GM23338 (cell line): Measurements from ENCODE around the gene H2AZ2. TPM values are rescaled to one million over a fixed set of nuclear protein-coding genes. Genes with fewer than 3 reads are reported as not detected.

Experiments
- ATAC-seq: fragments of 200-7000 bp; cut with Tn5 transposase; 3 replicates; pipeline ENCODE4 v1.9.1; 2020
- DNase-seq: peaks from one replicate; pipeline ENCODE4 v3.0.0-alpha.2; 2015; ENCODE audit warnings: low spot score
- H2AFZ ChIP-seq: fragments of 200-600 bp; sonication (generic); 2 replicates; pipeline ENCODE4 v1.8.0; 2016; ENCODE audit warnings: antibody characterized with exemption, mild to moderate bottlenecking, moderate library complexity
- H3F3A ChIP-seq: fragments of 200-600 bp; sonication (generic); replicated peaks from 2 replicates; pipeline ENCODE4 v1.8.0; 2017; ENCODE audit warnings: antibody characterized with exemption, mixed run types, low read depth
- H3K27ac ChIP-seq: fragments of 200-600 bp; sonication (generic); 2 replicates; pipeline ENCODE4 v1.6.1; 2016; ENCODE audit warnings: low read depth
- H3K27me3 ChIP-seq: fragments of 200-600 bp; sonication (generic); 2 replicates; pipeline ENCODE4 v1.8.0; 2016; ENCODE audit warnings: mild to moderate bottlenecking, mixed run types, moderate library complexity; ENCODE audit not compliant: insufficient read depth
- H3K36me3 ChIP-seq: fragments of 200-600 bp; sonication (generic); 2 replicates; pipeline ENCODE4 v1.8.0; 2016; ENCODE audit warnings: mild to moderate bottlenecking; ENCODE audit not compliant: insufficient read depth
- H3K4me1 ChIP-seq: fragments of 200-600 bp; sonication (generic); 2 replicates; pipeline ENCODE4 v1.8.0; 2016; ENCODE audit warnings: mild to moderate bottlenecking, moderate library complexity; ENCODE audit not compliant: insufficient read depth
- H3K4me2 ChIP-seq: fragments of 200-600 bp; sonication (generic); 2 replicates; pipeline ENCODE4 v1.7.1; 2017; ENCODE audit warnings: mixed run types
- H3K4me3 ChIP-seq: fragments of 200-600 bp; sonication (generic); 2 replicates; pipeline ENCODE4 v1.6.1; 2016; ENCODE audit warnings: mixed run types
- H3K79me2 ChIP-seq: fragments of 200-600 bp; sonication (generic); replicated peaks from 2 replicates; pipeline ENCODE4 v1.8.0; 2017; ENCODE audit warnings: mild to moderate bottlenecking; ENCODE audit not compliant: insufficient read depth
- H3K9me2 ChIP-seq: fragments of 200-600 bp; sonication (generic); 2 replicates; pipeline ENCODE4 v1.8.0; 2017; ENCODE audit not compliant: insufficient read depth
- H4K20me1 ChIP-seq: fragments of 200-600 bp; sonication (generic); replicated peaks from 2 replicates; pipeline ENCODE4 v1.8.0; 2017; ENCODE audit warnings: mild to moderate bottlenecking; ENCODE audit not compliant: insufficient read depth
- H3K27ac Mint-ChIP-seq: 2 replicates; pipeline ENCODE4 v1.8.0; 2020; ENCODE audit warnings: inconsistent platforms, mild to moderate bottlenecking, moderate library complexity, mixed read lengths
- H3K27me3 Mint-ChIP-seq: 3 replicates; pipeline ENCODE4 v1.8.0; 2022; ENCODE audit warnings: low read depth, mild to moderate bottlenecking, moderate library complexity, mixed read lengths, inconsistent platforms; ENCODE audit not compliant: insufficient read depth, poor library complexity
- H3K36me3 Mint-ChIP-seq: 3 replicates; pipeline ENCODE4 v1.8.0; 2021; ENCODE audit warnings: low read depth, mild to moderate bottlenecking, inconsistent platforms, moderate library complexity, mixed read lengths
- H3K4me1 Mint-ChIP-seq: 3 replicates; pipeline ENCODE4 v1.8.0; 2020; ENCODE audit warnings: mild to moderate bottlenecking, inconsistent platforms, mixed read lengths
- H3K4me3 Mint-ChIP-seq: 3 replicates; pipeline ENCODE4 v1.8.0; 2021; ENCODE audit warnings: moderate library complexity, mild to moderate bottlenecking, inconsistent platforms, mixed read lengths
- H3K9me3 Mint-ChIP-seq: 3 replicates; pipeline ENCODE4 v1.8.0; 2020; ENCODE audit warnings: moderate library complexity, mild to moderate bottlenecking, inconsistent platforms, mixed read lengths
- CREB1 ChIP-seq: fragments of 250-450 bp; sonication (Bioruptor Pico); IDR thresholded peaks from 2 replicates; pipeline ENCODE4 v1.5.0; 2020; ENCODE audit warnings: low read depth, mild to moderate bottlenecking, moderate library complexity
- EZH2 ChIP-seq: fragments of 200-600 bp; sonication (generic); IDR thresholded peaks from one replicate; pipeline ENCODE4 v1.8.0; 2017; ENCODE audit warnings: antibody characterized with exemption, mild to moderate bottlenecking, low read depth; ENCODE audit not compliant: unreplicated experiment
- JUNB ChIP-seq: IDR thresholded peaks from one replicate; pipeline ENCODE4 v1.6.1; 2016; ENCODE audit warnings: antibody characterized with exemption; ENCODE audit not compliant: unreplicated experiment
- NANOG ChIP-seq: IDR thresholded peaks from 2 replicates; pipeline ENCODE4 v1.6.1; 2016; ENCODE audit warnings: antibody characterized with exemption, borderline replicate concordance
- POLR2AphosphoS5 ChIP-seq: IDR thresholded peaks from 2 replicates; pipeline ENCODE4 v1.6.1; 2016; ENCODE audit warnings: antibody characterized with exemption, low read depth
- STAT1 ChIP-seq: IDR thresholded peaks from one replicate; pipeline ENCODE4 v1.6.1; 2016; ENCODE audit warnings: antibody characterized with exemption; ENCODE audit not compliant: unreplicated experiment
- ZNF114 ChIP-seq: fragments of 250-450 bp; sonication (Bioruptor Pico); IDR thresholded peaks from 2 replicates; pipeline ENCODE4 v1.5.0; 2020; ENCODE audit warnings: mild to moderate bottlenecking, moderate library complexity
- ZNF331 ChIP-seq: fragments of 250-450 bp; sonication (Bioruptor Pico); IDR thresholded peaks from 2 replicates; pipeline ENCODE4 v1.5.0; 2020; ENCODE audit warnings: low read depth, mild to moderate bottlenecking, moderate library complexity
- polyA plus RNA-seq: library from polyadenylated mRNA; unstranded; fragments of >200 nt; fragmentation: Nextera tagmentation; extraction: Ambion mirVana; gene quantifications from 2 replicates; pipeline ENCODE4 v1.2.1, GENCODE V29; 2016
- total RNA-seq: library from RNA; depleted of rRNA; stranded (reverse); fragments of >200 nt; shearing (Covaris generic); gene quantifications from 2 replicates; pipeline ENCODE4 v1.2.3, GENCODE V29; 2014
- TF ChIP-seq, protein P1 (sequence below): fragments of 250-450 bp; sonication (Bioruptor Pico); IDR thresholded peaks from 2 replicates; pipeline ENCODE4 v1.5.0; 2020; ENCODE audit warnings: mild to moderate bottlenecking, moderate library complexity
- TF ChIP-seq, protein P2 (sequence below): IDR thresholded peaks from 2 replicates; pipeline ENCODE4 v1.6.1; 2016; ENCODE audit warnings: antibody characterized with exemption
- TF ChIP-seq, protein P3 (sequence below), 2 experiments: fragments of 200-600 bp in 1 of 2; sonication (generic) in 1 of 2; conservative IDR thresholded peaks; 2 replicates each; pipeline versions ENCODE4 v1.5.1 to v1.6.1; 2016 to 2017; ENCODE audit warnings: antibody characterized with exemption in 2 of 2, low read depth in 2 of 2, mild to moderate bottlenecking in 2 of 2, moderate library complexity in 1 of 2

H2AZ2 gene
- total and polyA plus RNA-seq, 2 experiments from 2014 or later, result 215 to 390 TPM

DNA sequence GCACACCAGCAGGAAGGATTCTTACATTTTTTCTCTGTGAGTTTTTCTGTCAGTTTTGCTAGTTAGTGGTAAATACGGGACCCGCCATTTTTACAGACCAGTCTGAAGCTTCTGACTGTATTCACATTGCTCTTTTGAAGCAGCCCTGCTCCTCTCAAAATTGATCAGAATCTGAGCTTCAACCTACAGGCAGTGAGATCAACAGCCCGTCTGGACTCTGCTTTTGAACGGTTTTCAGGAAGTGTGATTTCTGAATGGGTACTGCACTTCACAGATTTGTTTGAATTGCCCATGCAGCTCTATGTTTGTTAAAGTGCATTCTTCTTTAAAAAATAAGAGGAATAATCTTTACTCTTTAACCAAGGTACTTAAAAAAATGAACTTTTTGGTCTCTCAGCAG lies 28.5 kb upstream of the H2AZ2 start (continued):
- TF ChIP-seq, protein P1, sequence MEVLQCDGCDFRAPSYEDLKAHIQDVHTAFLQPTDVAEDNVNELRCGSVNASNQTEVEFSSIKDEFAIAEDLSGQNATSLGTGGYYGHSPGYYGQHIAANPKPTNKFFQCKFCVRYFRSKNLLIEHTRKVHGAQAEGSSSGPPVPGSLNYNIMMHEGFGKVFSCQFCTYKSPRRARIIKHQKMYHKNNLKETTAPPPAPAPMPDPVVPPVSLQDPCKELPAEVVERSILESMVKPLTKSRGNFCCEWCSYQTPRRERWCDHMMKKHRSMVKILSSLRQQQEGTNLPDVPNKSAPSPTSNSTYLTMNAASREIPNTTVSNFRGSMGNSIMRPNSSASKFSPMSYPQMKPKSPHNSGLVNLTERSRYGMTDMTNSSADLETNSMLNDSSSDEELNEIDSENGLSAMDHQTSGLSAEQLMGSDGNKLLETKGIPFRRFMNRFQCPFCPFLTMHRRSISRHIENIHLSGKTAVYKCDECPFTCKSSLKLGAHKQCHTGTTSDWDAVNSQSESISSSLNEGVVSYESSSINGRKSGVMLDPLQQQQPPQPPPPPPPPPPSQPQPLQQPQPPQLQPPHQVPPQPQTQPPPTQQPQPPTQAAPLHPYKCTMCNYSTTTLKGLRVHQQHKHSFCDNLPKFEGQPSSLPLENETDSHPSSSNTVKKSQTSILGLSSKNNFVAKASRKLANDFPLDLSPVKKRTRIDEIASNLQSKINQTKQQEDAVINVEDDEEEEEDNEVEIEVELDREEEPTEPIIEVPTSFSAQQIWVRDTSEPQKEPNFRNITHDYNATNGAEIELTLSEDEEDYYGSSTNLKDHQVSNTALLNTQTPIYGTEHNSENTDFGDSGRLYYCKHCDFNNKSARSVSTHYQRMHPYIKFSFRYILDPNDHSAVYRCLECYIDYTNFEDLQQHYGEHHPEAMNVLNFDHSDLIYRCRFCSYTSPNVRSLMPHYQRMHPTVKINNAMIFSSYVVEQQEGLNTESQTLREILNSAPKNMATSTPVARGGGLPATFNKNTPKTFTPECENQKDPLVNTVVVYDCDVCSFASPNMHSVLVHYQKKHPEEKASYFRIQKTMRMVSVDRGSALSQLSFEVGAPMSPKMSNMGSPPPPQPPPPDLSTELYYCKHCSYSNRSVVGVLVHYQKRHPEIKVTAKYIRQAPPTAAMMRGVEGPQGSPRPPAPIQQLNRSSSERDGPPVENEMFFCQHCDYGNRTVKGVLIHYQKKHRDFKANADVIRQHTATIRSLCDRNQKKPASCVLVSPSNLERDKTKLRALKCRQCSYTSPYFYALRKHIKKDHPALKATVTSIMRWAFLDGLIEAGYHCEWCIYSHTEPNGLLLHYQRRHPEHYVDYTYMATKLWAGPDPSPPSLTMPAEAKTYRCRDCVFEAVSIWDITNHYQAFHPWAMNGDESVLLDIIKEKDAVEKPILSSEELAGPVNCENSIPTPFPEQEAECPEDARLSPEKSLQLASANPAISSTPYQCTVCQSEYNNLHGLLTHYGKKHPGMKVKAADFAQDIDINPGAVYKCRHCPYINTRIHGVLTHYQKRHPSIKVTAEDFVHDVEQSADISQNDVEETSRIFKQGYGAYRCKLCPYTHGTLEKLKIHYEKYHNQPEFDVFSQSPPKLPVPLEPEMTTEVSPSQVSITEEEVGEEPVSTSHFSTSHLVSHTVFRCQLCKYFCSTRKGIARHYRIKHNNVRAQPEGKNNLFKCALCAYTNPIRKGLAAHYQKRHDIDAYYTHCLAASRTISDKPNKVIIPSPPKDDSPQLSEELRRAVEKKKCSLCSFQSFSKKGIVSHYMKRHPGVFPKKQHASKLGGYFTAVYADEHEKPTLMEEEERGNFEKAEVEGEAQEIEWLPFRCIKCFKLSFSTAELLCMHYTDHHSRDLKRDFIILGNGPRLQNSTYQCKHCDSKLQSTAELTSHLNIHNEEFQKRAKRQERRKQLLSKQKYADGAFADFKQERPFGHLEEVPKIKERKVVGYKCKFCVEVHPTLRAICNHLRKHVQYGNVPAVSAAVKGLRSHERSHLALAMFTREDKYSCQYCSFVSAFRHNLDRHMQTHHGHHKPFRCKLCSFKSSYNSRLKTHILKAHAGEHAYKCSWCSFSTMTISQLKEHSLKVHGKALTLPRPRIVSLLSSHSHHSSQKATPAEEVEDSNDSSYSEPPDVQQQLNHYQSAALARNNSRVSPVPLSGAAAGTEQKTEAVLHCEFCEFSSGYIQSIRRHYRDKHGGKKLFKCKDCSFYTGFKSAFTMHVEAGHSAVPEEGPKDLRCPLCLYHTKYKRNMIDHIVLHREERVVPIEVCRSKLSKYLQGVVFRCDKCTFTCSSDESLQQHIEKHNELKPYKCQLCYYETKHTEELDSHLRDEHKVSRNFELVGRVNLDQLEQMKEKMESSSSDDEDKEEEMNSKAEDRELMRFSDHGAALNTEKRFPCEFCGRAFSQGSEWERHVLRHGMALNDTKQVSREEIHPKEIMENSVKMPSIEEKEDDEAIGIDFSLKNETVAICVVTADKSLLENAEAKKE (CRISPR knock-in tag), result no peak
- TF ChIP-seq POLR2AphosphoS5 (no peak), NANOG (no peak), ZNF114 (CRISPR knock-in tag) (no peak)

DNA sequence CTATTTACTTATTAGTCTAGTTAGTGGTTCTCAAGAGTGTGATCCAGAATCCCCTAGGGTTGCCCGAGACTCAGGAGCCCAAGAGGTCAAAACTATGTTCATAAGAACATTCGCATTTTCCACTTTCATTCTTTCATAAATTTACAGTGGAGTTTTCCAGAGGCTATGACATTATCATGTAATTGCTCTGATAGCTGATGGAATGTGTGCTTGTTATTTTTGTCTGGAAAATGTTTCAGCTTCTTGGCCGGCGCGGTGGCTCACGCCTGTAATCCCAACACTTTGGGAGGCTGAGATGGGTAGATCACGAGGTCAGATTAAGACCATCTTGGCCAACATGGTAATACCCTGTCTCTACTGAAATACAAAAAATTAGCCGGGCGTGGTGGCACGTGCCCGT lies 27.4 kb upstream of the H2AZ2 start:
- Histone ChIP-seq H3K4me2 (no peak overlapping the region), H3F3A (no peaks in the 10 kb centered on the region; the same call in 1 of the 2 replicates), H3K9me2 (no peaks in the 10 kb centered on the region), H3K27me3 (no peaks in the 10 kb centered on the region), H3K4me3 (no peak overlapping the region), H2AFZ (no peak overlapping the region), H3K36me3 (no peaks in the 10 kb centered on the region), H3K79me2 (peaks cover 12% of the 10 kb centered on the region), H4K20me1 (no peaks in the 10 kb centered on the region; the same call in 1 of the 2 replicates), H3K27ac (no peak overlapping the region), H3K4me1 (no peaks in the 10 kb centered on the region)
- Mint-ChIP-seq H3K9me3 (peaks cover 22% of the 10 kb centered on the region), H3K36me3 (peaks cover 8% of the 10 kb centered on the region; the same call in 1 of the 3 replicates), H3K4me3 (no peak overlapping the region), H3K27ac (no peak overlapping the region), H3K27me3 (peaks cover 7% of the 10 kb centered on the region), H3K4me1 (no peaks in the 10 kb centered on the region)
- ATAC-seq (no peak), DNase-seq (no peak)
- TF ChIP-seq EZH2, result no peak
- TF ChIP-seq STAT1, result no peak
- TF ChIP-seq, protein P2, sequence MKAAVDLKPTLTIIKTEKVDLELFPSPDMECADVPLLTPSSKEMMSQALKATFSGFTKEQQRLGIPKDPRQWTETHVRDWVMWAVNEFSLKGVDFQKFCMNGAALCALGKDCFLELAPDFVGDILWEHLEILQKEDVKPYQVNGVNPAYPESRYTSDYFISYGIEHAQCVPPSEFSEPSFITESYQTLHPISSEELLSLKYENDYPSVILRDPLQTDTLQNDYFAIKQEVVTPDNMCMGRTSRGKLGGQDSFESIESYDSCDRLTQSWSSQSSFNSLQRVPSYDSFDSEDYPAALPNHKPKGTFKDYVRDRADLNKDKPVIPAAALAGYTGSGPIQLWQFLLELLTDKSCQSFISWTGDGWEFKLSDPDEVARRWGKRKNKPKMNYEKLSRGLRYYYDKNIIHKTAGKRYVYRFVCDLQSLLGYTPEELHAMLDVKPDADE, result no peak
- TF ChIP-seq ZNF331 (CRISPR knock-in tag), result no peak
- no peak for TF ChIP-seq JUNB
- no peak for TF ChIP-seq ZNF114 (CRISPR knock-in tag)
- TF ChIP-seq, protein P3, sequence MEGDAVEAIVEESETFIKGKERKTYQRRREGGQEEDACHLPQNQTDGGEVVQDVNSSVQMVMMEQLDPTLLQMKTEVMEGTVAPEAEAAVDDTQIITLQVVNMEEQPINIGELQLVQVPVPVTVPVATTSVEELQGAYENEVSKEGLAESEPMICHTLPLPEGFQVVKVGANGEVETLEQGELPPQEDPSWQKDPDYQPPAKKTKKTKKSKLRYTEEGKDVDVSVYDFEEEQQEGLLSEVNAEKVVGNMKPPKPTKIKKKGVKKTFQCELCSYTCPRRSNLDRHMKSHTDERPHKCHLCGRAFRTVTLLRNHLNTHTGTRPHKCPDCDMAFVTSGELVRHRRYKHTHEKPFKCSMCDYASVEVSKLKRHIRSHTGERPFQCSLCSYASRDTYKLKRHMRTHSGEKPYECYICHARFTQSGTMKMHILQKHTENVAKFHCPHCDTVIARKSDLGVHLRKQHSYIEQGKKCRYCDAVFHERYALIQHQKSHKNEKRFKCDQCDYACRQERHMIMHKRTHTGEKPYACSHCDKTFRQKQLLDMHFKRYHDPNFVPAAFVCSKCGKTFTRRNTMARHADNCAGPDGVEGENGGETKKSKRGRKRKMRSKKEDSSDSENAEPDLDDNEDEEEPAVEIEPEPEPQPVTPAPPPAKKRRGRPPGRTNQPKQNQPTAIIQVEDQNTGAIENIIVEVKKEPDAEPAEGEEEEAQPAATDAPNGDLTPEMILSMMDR (conservative IDR thresholded peaks at IDR 0.05; ENCODE audit: low read depth in 2 of 2), result no peak
- no peak for TF ChIP-seq CREB1 (CRISPR knock-in tag)
- TF ChIP-seq POLR2AphosphoS5, result no peak
